Measurements from ENCODE around the gene ANKRD12.
"Not testable (repeated sequence)": the region's sequence is repeated elsewhere in the genome, so short reads cannot be mapped to it uniquely, and the experiment has no call there.

Gene ANKRD12

GRCh38 chr18:9136315-9137155 lies at the start of gene ANKRD12:
Gene ANKRD12, plus strand, starts transcription at chr18:9136781. Its CDS starts 45,652 bp downstream, at chr18:9182433.
- DNase-seq (ENCODE audit: low read depth) = peak; percentile 99

GRCh38 chr18:9087144-9087543 lies 49.4 kb upstream of the ANKRD12 start:
- no peak for DNase-seq (ENCODE audit: low read depth)

DNA sequence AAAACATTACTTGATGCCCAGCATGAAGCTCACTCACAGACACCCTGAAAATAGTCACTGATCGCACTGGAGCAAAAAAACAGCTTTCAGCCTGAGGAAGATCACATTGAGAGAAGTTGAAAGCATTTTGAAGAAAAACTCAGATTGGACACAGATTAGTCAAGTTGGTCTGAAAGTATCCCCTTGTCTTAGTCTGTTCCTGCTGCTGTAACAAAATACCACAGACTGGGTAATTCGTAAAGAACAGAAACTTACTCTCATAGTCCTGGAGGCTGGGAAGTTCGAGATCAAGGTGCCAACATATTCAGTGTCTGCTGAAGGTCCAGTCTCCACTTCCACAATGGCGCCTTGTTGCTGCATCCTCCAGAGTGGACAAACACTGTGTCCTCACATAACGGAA lies 48.3 kb upstream of the ANKRD12 start:
- DNase-seq (ENCODE audit: low read depth) = no peak

GRCh38 chr18:9088727-9089126 lies 47.9 kb upstream of the ANKRD12 start:
- DNase-seq (ENCODE audit: low read depth) = not testable (repeated sequence)

GRCh38 chr18:9090578-9090977 lies 46.0 kb upstream of the ANKRD12 start:
- DNase-seq (ENCODE audit: low read depth) = no peak

- DNase-seq (ENCODE audit: low read depth) = no peak
Observed at GRCh38 chr18:9091066-9091476, 45.5 kb upstream of the ANKRD12 start.

GRCh38 chr18:9092665-9093064 lies 43.9 kb upstream of the ANKRD12 start:
- no peak for DNase-seq (ENCODE audit: low read depth)

DNA sequence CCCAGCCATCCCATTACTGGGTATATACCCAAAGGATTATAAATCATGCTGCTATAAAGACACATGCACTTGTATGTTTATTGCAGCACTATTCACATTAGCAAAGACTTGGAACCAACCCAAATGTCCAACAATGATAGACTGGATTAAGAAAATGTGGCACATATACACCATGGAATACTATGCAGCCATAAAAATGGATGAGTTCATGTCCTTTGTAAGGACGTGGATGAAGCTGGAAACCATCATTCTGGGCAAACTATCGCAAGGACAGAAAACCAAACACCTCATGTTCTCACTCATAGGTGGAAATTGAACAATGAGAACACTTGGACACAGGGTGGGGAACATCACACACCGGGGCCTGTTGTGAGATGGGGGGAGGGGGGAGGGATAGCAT lies 43.5 kb upstream of the ANKRD12 start:
- DNase-seq (ENCODE audit: low read depth) = not testable (repeated sequence)

DNA sequence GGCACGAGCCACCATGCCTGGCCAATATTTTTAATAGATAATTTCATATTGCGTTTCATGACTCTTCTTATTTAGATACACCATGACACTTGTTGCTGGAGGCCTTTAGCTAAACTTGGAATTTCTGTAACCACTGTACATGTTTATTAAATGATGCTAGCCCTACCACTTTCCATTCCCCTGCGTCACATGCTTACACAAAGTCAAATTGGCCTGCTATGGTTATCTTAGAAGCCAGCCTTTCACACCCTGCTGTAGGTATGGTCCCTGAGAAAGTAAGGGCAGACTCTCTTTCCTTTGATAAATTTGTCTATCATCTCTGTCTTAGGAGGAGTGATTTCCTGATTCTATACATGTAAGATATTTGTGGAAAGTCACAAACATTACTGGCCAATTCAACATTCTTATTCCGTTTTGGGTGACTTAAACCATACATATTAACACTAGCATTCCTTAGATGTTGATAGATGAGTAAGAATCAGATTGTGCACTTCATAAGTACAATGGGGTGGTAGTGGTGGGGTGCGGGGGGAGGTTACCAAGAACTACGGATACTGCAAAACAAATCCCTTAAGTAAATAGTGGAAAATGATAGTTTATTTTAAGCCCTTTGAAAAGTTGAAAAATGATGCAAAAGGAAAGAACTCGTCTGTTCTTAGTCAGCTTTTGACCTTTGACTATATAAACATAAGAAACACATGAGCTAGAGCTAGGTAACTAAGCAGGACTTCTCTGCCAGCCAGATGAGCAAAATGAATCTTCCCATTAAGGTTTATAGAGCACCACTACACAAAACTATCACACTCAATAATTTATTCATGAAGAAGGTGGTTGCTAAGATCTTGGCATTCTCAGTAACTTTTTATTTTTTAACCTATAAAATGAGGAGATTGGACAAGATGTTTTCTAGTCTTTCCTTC lies 42.0 kb upstream of the ANKRD12 start:
- DNase-seq (ENCODE audit: low read depth) = peak; percentile 58

- peak; percentile 54 for DNase-seq (ENCODE audit: low read depth)
Observed at GRCh38 chr18:9095297-9096006, 41.1 kb upstream of the ANKRD12 start.

GRCh38 chr18:9096007-9096371 lies 40.6 kb upstream of the ANKRD12 start:
- DNase-seq (ENCODE audit: low read depth) = no peak

- no peak for DNase-seq (ENCODE audit: low read depth)
Observed at GRCh38 chr18:9096685-9097084, 39.9 kb upstream of the ANKRD12 start.

DNA sequence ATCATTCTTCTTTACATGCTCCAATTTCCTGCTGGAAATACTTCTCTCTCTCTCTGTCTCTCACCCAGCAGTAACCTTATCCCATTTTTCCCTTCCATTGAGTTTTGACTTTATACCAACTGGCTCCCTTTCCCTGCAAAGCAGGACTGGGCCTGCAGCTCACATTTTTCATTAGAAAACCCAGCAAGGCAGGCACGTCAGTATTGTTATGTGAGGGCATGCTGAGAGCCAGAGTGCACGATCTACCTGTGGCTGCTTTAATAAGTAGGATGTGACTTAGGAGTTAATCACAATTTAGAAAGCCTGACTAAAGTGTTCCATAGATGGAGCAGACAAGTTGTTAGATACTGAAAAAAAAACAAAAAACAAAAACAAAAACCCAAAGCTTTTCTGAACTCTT lies 39.2 kb upstream of the ANKRD12 start:
- DNase-seq (ENCODE audit: low read depth) = no peak

DNA sequence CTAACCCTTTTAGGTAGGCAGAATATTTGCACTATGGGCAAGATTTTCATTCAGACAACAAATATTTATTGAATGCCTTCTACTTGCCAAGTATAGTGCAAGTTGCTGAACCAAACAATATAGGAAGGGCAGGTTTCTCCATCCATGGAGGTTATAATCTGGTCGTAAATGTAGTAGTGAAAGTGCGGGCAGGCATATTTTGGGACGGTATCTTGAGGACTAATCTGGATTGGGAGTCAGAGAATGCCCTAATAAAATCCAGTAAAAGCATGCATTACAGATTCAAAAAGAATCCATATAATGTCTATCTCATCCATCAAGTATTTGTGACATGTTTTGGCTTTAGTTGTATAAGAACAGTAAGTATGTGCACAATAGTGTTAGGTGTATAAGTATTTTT lies 35.8 kb upstream of the ANKRD12 start:
- DNase-seq (ENCODE audit: low read depth) = no peak

DNA sequence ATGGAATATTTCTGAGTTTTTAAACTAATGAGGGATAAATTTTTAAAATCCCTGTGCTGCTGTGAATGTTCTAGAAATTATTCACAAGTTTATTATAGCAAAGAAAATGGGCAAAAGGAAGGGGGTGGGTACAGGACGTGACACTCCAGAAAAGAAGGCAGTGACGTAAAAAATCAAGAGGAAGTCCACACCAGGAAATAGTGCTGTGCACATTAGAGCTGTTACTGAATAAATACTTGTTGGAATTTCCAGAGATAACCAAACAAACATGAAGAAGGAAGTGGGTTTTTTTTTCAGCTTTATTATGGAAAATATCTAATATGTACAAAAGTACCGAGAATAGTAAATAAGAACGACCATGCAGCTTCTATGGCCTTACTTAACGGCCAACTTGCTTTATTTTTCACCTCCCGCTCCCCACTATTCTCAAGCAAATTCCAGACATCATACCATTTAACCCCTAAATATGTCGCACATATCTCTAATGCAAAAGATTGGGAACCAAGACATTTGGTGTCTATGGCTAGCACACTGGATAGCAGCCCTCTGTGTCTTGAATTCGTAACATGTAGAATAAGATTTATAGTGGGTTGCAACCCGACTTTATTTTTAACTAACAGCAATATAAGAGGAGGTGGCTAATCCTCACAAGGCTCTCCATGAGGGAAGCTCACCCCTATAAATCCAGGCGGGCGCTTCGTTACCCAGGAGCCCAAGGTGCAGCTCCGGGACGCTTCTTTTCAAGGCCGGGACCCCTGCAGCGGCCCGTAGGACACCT lies 34.7 kb upstream of the ANKRD12 start:
- no peak for DNase-seq (ENCODE audit: low read depth)

DNA sequence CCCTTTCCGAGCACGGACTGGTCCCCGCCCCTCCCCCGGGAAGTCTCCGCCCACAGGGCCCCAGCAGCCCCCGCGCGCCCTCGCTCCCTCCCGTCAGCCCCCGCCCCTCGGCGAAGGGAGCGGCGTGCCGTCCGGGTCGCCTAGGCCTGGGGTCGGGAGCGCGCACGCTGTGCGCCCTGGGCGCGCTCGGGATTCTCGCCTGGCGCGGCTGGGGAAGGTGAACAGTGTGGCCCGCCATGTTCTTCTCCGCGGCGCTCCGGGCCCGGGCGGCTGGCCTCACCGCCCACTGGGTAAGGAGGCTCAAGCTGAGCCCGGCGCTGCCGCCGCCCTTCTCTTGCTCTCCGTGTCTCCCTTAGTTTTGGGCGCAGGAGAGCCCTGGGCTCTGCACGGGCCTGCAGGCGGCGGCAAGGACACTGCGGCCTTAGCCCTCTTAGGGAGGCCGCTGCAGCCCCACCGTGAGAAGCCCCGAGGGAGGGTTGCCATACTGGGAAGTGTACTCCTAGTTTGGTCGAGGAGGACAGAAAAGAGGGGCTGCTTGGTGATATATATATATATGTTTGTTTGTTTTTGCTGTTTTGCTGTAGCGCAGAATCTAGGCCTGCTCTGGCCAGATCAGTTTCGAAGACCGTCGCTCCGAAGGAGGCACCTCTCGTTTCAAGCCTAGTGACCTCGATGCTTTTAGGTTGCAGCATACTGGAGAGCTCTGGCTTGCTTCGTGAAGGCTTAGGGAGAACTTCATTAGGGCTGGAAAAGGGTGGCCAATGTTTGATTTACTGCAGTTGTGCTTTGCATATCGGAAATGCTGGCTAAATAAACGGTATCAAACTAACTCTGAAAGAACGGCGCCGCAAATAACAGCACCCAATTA lies 33.8 kb upstream of the ANKRD12 start, which contains the start of gene NDUFV2:
Gene NDUFV2 (plus strand): TSS at position 192 of the 868 bp plus-strand sequence. CDS start 45 bp downstream, at position 237.
- DNase-seq (ENCODE audit: low read depth) = peak; percentile 99

DNA sequence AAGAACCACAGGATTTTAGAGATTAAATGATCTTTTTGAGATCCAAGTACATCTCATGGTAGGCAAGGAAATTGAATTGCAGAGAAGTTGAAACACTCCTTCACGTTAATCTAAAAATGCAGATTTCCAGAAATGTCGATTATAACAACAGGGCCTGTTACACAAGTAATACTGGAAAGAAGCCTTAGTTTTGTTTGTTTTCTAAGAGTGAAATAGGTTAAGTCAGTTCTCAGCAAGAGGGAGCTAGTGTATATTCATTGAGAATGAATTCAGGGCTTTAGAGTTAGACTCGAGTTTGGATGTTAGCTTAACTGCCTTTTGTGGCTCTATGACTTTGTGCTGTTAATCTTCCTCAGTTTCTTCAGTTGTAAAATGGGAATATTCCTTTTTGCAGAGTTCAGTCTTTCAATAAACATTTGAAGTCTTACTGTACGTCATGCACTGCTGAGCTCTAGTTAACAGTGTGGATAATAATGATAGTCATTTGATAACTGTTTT lies 33.2 kb upstream of the ANKRD12 start:
- no peak for DNase-seq (ENCODE audit: low read depth)

DNA sequence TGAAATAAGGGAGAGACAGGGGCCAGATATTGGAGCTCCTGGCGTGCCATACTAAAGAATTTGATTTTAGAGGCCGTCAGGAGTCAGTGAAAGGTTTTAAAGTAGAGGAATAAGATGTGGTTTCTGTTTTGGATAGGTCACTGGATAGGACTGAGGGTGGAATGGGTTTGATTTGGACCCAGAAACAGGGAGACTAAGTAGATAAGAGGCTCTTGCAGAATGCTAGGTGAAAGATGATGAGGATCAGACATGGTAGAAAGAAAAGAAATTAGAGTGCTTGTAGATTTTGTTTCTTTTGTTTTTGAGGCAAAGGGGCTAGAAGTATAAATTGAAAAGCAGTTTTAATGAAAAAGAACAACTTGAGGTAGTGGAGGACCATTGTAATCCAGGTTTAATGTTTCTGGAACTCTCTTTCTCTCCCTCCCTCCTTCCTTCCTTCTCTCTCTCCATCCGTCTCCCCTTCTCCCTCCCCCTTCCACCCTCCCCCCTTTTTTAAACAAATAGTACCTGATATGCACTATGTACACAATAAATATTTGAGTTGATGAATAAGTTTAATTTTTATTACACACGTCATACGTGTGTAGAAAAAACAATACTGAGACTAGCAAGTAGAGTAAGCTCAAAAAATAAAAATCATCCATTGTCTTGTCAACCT lies 32.2 kb upstream of the ANKRD12 start:
- DNase-seq (ENCODE audit: low read depth) = no peak

GRCh38 chr18:9105420-9105819 lies 31.2 kb upstream of the ANKRD12 start:
- no peak for DNase-seq (ENCODE audit: low read depth)

- DNase-seq (ENCODE audit: low read depth) = no peak
Observed at GRCh38 chr18:9106094-9106493, 30.5 kb upstream of the ANKRD12 start.

All from activated T-cell treated with anti-CD3 and anti-CD28 coated beads for 48 hours (primary cell).